ENCODE results near the gene CDC42BPA.

The CDC42BPA gene

DNA sequence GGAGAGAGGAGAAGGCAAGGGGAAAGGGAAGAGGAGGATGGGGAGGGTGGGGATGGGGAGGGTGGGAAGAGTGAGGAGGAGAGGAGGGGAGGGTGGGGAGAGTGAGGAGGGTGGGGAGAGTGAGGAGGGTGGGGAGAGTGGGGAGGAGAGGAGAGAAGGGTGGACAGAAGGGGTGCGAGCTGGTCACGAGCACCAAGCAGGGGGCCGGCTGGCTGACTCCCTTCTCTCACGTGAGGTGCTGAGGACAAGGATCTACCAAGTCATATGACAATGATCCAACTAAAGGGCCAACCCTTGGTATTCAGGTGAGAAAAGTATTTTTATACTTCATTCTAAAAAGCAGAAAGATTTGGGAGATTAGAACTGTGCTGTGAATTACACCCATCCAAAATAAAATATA lies 326.4 kb downstream of the CDC42BPA start:
- no peak for DNase-seq (ENCODE audit: low spot score)

- no peak for DNase-seq (ENCODE audit: low spot score)
Observed at GRCh38 chr1:226990133-226990716, 328.1 kb downstream of the CDC42BPA start.

DNA sequence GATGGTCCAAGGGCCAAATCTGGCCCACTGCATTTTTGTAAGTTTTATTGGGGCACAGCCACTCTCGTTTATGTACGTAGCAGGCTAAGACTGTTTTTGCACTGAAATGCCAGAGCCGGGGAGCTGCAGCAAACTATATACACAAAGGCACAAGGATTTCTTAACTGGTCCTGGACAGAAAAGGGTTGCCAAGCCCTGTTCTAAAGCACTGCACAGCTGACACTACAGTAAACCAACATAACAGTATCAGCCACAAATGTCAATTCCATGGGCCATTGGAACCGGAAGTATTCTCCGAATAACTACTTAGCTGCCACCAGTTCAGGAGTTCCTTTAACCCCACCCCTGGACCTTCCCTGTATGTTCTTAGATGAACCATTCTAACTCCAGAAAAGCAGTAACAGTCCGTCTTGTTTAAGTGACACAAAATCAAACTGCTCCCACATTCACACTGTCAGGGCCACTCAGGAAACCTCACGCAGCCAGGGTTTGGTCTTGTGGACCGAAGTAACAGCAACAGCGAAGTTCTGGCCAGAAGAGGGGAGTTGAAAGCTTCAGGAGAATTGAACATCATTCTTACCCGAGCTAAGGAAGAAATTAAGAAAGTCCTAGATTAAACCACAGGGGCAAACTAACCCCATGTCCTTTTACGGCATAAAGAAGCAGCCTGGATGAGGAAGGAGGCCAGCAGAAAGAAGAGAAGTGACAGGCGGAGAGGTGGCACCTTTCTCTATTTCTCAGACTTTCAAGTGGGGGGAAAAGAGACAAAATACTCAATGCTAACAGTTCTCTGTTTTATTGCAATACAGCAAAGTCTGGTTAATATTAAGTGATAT lies 329.0 kb downstream of the CDC42BPA start:
- DNase-seq (ENCODE audit: low spot score), result no peak

DNA sequence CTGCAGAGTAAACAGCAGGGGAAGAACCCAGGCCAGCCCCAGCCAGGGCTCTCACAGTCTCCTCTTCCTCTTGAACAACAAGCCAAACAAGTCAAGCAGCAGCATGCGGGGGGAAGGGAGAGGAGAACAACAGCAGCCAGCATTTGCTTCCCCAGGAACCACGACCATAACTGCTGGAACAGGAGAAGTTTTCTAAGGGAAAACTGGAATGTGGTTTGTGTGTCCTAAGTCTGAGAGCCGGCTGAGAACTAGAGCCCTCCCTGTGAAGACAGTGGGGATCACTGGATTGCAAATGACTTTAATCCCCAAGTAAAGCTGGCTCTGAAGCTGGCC lies 330.0 kb downstream of the CDC42BPA start:
- no peak for DNase-seq (ENCODE audit: low spot score)

DNA sequence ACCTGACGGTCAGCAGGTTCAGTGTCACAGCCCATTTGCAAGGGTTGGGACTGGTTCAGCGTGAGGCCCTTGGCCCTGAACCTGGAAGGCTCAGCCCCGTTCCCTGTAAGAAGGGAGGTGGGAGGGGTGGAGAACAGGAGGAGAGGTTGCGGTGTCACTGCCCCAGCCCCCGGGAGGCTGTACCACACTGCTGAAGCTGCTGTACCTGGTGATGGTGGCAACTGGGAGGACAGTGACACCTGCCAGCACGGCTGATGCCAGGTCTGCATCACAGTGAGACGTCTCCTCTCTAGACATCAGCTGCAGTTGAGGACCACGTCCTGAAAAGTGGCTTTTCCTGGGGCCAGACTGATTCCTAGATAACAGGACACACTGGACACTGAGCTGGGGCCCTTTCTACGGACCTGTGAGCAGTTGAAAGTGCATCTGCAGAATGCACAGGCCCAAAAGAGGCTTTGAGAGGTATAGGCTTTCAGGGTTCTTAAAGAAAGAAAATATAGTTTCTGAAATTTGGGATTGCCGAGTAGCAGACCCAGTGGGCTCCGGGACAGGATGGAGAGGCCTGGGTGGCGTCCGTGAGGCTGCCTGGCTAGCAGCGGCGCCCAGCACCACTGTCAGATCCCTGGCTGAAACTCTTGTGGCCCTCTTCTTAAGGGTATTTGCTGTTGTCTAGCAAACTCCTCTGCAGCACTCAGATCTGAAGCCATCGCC lies 330.5 kb downstream of the CDC42BPA start:
- DNase-seq (ENCODE audit: low spot score), result no peak

- no peak for DNase-seq (ENCODE audit: low spot score)
Observed at GRCh38 chr1:226987179-226987536, 331.1 kb downstream of the CDC42BPA start.

GRCh38 chr1:226986496-226987178 lies 331.7 kb downstream of the CDC42BPA start:
- DNase-seq (ENCODE audit: low spot score), result no peak

GRCh38 chr1:226985839-226986463 lies 332.3 kb downstream of the CDC42BPA start:
- DNase-seq (ENCODE audit: low spot score), result no peak

GRCh38 chr1:226985239-226985838 lies 333.0 kb downstream of the CDC42BPA start:
- DNase-seq (ENCODE audit: low spot score), result no peak

DNA sequence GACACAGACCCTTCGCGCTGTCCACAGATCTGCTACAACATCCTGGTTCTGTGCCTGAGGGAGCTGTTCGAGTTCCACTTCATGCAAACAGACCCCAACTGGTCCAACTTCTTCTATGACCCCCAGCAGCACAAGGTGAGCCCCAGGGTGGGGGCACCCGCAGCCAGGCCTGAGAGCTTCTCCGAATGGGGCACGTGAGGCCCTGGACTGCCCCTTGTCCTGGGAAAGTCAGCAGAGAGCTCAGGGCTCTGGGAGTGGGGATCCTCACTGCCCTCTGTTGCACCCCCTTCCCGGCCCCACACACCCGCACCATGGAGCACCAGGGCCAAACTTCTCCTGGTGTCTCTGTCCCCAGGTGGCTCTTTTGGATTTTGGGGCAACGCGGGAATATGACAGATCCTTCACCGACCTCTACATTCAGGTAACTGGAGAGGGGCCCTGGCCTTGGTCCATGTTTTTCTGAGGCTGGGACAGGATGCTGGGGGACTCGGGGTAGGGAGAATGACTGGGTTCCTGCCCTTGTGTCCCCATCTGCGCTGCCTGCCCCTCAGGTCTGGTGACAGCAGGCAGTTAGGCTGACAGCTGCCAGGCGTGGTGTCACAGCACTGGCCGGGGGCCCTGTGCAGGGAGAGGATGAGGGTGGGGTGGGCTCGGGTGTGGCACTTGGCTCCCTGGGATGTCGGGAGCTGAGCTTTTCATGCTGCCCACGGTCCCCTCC lies 333.6 kb downstream of the CDC42BPA start:
- DNase-seq (ENCODE audit: low spot score), result no peak

- DNase-seq (ENCODE audit: low spot score), result no peak
Observed at GRCh38 chr1:226983992-226984364, 334.3 kb downstream of the CDC42BPA start.

GRCh38 chr1:226983247-226983991 lies 334.9 kb downstream of the CDC42BPA start:
- DNase-seq (ENCODE audit: low spot score), result no peak

DNA sequence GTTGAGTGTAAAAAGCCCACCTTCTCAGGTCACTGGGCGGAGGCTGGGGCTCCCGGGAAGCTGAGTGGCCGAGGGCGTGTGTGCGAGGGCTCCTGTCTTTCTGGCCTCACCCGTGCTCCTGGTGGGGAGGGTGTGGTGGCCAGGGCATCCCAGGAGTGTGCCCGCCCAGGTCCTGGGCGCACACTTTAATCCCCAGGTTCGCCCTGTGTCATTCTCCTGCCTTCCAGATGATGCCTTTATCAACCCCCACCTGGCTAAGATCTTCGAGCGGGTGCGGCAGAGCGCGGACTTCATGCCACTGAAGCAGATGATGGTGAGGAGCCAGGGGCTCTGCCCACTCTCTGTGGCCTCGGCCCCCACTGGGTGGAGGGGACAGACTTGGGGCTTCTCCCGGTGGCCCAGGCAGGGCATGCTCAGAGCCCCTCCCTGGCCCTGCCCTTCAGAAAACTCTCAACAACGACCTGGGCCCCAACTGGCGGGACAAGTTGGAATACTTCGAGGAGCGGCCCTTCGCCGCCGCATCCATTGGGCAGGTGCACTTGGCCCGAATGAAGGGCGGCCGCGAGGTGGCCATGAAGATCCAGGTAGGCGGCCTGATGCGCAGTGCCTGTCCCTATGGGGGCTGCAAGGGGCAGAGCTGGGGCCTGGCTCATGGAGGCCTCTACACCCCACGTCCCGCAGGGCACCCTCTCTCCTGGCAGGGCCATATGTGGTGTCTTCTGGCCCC lies 335.7 kb downstream of the CDC42BPA start:
- DNase-seq (ENCODE audit: low spot score), result no peak

DNA sequence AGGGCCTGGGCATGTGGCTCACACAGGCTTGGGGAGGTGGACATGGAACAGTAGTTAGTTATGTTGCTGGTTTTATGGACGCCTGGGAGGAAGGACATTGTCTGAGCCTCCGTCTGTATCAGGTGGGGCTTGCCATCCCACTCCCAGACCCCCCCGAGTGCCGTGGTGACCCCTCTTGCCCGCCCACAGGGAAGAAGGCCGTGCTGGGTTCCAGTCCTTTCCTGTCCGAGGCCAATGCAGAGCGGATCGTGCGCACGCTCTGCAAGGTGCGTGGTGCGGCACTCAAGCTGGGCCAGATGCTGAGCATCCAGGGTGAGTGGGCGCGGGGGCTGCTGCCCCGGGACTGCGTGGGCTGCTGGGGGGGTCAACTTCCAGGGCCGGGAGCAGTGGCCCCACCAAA lies 336.5 kb downstream of the CDC42BPA start:
- DNase-seq (ENCODE audit: low spot score), result no peak

- DNase-seq (ENCODE audit: low spot score), result no peak
Observed at GRCh38 chr1:226981386-226981817, 336.9 kb downstream of the CDC42BPA start.

DNA sequence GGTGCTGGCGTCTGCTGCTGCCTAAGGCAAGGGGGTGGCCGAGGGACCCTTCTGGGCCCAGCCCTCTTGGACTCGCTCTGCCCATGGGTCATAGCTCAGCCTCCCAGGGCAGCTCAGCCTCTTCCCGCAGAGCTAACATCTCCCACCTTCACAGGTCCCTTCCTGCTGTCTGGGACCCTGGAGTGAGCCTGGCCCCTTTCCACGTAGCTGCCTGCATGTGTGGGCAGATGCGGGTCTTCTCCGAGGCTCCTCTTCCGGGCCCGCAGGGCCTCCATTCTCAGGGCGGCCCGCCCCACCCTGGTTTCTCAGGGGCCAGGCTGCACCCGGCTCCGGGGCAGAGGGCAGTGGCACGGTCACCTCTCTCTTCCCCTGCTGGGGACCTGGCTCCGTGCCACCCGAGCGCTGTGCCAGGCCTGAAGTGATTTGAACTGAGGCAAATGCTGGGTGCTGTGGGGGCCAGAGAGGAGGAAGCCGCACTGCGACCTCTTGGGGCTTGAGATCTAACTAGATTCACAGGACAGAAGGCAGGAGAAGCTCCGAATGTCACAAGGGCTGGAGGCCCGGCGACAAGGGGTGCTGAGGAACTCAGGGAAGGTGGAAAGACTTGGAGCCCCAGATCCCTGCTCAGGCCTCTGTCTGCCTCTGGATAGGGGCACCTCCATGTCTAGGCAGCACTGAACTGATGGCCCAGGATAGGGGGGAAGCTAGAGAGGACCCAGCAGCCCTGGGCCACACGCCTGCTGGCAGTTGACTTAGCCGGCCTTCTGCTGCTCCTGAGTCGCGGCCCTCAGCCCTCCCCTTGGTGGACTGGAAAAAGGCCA lies 337.5 kb downstream of the CDC42BPA start:
- no peak for DNase-seq (ENCODE audit: low spot score)

- DNase-seq (ENCODE audit: low spot score), result no peak
Observed at GRCh38 chr1:226980122-226980560, 338.2 kb downstream of the CDC42BPA start.

- no peak for DNase-seq (ENCODE audit: low spot score)
Observed at GRCh38 chr1:226979517-226980121, 338.7 kb downstream of the CDC42BPA start.
